Fibroblast of lung (primary cell): Measurements from ENCODE around the gene TOX3.

ENCODE experiments used
- EZH2 ChIP-seq: IDR thresholded peaks from 2 replicates; pipeline ENCODE4 v1.5.1; 2012; ENCODE audit warnings: low read length, control low read depth, mild to moderate bottlenecking; ENCODE audit errors: missing control alignments
- TF ChIP-seq, protein P1 (sequence below), 2 donors: IDR thresholded peaks in 1 of 2; conservative IDR thresholded peaks in 1 of 2; 1 replicate in 1 of 2; 2 replicates in 1 of 2; pipeline ENCODE4 v1.5.1; 2011 to 2012; ENCODE audit warnings: low read length in 2 of 2, control low read depth in 1 of 2, inconsistent platforms in 1 of 2, low read depth in 1 of 2, mild to moderate bottlenecking in 1 of 2

- TF ChIP-seq, protein P1, sequence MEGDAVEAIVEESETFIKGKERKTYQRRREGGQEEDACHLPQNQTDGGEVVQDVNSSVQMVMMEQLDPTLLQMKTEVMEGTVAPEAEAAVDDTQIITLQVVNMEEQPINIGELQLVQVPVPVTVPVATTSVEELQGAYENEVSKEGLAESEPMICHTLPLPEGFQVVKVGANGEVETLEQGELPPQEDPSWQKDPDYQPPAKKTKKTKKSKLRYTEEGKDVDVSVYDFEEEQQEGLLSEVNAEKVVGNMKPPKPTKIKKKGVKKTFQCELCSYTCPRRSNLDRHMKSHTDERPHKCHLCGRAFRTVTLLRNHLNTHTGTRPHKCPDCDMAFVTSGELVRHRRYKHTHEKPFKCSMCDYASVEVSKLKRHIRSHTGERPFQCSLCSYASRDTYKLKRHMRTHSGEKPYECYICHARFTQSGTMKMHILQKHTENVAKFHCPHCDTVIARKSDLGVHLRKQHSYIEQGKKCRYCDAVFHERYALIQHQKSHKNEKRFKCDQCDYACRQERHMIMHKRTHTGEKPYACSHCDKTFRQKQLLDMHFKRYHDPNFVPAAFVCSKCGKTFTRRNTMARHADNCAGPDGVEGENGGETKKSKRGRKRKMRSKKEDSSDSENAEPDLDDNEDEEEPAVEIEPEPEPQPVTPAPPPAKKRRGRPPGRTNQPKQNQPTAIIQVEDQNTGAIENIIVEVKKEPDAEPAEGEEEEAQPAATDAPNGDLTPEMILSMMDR (conservative IDR thresholded peaks at IDR 0.05 in 1 of 2, IDR thresholded peaks at IDR 0.05 in 1 of 2; ENCODE audit: low read depth in 1 of 2, low read length in 2 of 2), result no peak
- TF ChIP-seq EZH2, result no peak
These were observed 15.2 kb upstream of the TOX3 start for GRCh38 chr16:52561910-52562741.
